HG02970 (cell line): ENCODE data around the gene TBL3.
"Not testable (repeated sequence)": the region's sequence is repeated elsewhere in the genome, so short reads cannot be mapped to it uniquely, and the experiment has no call there.

ENCODE experiments used
- ATAC-seq: cut with Tn5 transposase; IDR thresholded peaks from one replicate; pipeline ENCODE4 v1.9.1; 2021; ENCODE audit warnings: mild to moderate bottlenecking, moderate library complexity, moderate number of reproducible peaks; ENCODE audit not compliant: unreplicated experiment, low FRiP score

The TBL3 gene

GRCh38 chr16:2011726-2012125 is 39.9 kb downstream of the TBL3 start:
- not testable (repeated sequence) for ATAC-seq

DNA sequence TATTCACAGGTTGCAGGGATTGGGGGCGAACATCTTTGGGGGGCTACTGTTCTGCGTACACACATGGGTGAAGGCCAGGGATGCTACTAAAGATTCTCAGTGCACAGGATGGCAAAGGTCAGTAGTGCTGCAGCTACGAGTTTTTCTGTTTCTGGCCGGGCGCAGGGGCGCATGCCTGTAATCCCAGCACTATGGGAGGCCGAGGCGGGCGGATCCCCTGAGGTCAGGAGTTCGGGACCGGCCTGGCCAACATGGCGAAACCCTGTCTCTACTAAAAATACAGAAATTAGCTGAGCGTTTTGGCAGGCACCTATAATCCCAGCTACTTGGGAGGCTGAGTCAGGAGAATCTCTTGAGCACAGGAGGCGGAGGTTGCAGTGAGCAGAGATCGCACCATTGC is 41.7 kb downstream of the TBL3 start:
- ATAC-seq = no peak

DNA sequence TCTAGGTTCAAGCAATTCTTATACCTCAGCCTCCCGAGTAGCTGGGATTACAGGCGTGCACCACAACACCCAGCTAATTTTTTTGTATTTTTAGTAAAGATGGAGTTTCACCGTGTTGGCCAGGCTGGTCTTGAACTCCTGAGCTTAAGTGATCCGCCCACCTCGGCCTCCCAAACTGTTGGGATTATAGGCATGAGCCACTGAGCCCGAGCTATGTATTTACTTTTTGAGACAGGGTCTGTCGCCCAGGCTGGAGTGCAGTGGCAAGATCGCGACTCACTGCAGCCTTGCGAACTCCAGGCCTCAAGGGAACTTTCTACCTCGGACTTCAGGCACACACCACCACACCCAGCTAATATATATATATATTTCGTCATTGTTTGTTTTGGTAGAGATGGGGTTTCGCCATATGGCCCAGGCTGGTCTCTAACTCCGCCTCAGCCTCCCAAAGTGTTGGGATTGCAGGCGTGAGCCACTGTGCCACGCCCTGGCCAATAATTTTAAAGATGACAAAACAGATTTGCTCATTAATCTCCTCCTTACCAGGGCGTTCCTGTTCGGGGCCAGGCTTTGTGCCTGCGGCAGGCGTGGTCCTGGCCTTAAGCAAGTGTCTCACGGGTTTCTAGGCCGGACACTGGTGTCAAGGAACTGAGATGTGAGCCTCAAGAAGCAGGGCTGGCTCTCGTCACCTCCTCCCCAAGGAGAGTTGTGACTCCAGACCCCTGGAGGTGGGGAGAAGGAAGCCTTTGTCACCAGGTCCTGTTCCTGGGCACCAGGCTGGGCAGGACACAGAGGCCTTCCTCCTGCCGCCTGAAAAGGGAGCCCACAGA is 43.5 kb downstream of the TBL3 start:
- ATAC-seq = no peak

DNA sequence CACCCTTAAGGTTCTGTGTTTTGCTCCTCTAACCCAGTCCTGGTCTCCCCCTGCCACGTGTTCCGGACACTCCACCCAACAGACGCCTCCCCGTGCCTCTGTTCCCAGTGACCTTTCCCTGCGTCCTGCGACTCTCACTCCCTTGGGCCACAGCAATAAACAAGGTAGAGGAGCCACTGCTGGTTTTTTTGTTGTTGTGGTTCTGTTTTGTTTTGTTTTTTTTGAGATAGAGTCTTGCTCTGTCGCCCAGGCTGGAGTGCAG is 44.0 kb downstream of the TBL3 start:
- no peak for ATAC-seq

DNA sequence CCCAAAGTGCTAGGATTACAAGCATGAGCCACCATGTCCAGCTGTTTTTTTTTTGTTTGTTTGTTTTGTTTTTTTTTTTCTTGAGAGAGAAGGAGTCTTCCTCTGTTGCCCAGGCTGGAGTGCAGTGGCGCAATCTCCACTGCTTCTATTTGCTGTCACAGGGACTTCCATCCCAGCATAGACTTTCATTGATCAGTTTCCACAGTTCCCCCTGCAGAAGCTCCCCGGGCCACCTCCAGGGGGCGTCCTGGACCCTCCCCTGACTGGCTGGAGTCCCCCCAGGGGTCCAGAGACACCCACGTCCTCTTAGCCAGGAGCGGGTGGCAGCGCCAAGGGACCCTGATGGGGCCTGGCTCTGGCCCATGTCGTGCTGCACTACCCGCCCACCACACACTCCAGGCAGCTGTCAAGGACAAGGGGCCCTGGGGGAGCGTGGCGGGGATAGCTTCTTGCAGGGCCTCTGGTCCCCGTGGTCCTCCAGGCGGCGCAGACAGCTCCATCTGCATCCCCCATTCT is 44.6 kb downstream of the TBL3 start:
- no peak for ATAC-seq

DNA sequence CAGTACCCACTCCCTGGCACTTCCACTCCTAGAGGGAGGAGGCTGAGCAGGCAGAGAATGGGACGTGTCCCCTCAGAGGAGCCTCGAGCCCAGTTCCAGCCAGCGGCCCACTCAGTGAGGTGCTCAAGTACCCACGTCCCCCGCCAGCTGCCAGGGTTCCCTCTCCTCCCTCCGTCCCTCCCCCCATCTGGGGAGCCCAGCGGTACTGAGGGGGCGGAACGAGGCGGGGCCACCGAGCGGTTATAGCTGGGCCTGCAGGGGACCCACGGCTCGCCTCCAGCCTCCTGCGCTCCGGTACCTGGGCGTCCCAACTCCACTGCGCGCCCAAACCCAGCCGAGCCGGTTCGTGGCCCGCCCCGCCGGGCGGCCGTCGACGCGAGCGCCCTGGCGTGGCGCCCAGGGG is 47.7 kb downstream of the TBL3 start, which contains the start of gene NPW:
Gene NPW, plus strand, starts transcription at position 268 of the 403 bp plus-strand sequence.
- ATAC-seq = no peak

DNA sequence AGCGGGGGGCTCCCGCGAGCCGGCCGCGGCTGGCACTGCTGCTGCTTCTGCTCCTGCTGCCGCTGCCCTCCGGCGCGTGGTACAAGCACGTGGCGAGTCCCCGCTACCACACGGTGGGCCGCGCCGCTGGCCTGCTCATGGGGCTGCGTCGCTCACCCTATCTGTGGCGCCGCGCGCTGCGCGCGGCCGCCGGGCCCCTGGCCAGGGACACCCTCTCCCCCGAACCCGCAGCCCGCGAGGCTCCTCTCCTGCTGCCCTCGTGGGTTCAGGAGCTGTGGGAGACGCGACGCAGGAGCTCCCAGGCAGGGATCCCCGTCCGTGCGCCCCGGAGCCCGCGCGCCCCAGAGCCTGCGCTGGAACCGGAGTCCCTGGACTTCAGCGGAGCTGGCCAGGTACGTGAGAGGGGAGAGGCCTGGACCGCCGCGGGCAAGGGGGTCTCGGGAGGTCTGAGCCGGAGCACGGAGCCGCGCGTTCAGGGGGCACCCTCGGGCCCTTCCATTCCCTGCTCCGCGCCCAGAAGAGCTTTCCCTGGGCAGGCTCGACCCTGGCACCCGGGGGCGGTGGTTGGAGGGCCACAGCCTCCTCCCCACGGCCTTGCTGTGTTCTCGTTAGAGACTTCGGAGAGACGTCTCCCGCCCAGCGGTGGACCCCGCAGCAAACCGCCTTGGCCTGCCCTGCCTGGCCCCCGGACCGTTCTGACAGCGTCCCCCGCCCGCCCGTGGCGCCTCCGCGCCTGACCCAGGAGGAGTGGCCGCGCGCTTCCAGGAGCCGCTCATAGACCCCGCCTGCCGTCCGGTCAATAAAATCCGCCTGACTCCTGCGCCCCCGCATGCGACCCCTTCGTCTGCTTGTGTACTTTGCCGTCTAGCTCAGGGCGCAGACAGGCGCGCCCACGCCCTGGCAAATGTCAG is 48.3 kb downstream of the TBL3 start:
- ATAC-seq = no peak

DNA sequence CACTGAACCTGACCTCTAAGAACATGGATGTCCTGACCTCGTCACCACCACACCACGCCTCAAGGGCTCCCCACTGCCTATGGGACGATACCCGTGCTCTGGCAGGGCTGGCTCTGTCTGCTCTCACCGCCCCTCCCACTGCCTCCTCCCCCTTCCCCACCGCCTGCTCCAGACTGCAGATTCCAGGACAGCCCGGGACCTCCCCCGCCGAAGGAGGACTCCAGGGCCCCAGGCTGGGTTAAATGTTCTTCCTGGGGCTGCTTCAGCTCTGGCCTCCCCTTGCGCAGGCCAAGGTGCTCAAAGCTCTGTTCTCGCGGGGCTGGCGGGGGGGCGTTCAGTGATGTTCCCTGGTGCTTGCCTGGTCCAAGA is 50.9 kb downstream of the TBL3 start:
- no peak for ATAC-seq

GRCh38 chr16:2023092-2024031 is 51.5 kb downstream of the TBL3 start:
- ATAC-seq = peak; percentile 86

DNA sequence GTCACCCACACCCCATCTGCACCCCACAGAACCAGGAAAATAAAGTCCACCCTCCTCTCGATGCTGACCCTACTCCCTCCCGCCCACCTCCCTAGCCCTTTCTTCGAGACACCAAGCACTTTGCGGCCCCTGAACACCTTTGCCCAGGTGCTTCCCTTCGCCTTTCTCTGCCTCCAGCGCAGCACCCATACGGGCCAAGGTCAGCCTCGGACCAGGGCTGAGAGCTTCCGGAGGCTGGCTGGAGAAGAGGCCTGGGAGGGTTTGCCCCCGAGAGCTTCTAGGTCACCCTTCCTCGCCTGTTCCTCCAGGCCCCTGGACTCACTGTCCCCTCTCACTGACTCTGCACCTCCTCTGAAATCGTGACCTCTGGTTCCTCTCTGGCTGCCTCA is 52.2 kb downstream of the TBL3 start:
- ATAC-seq = no peak

- ATAC-seq = no peak
Measured at GRCh38 chr16:2025251-2025650, 53.4 kb downstream of the TBL3 start.

- ATAC-seq = no peak
Measured at GRCh38 chr16:2025878-2026460, 54.1 kb downstream of the TBL3 start.

- no peak for ATAC-seq
Measured at GRCh38 chr16:2026461-2027023, 54.7 kb downstream of the TBL3 start, which contains the start of gene NHERF2. NHERF2 (plus strand) TSS chr16:2026902; CDS start chr16:2027006, 104 bp downstream.

DNA sequence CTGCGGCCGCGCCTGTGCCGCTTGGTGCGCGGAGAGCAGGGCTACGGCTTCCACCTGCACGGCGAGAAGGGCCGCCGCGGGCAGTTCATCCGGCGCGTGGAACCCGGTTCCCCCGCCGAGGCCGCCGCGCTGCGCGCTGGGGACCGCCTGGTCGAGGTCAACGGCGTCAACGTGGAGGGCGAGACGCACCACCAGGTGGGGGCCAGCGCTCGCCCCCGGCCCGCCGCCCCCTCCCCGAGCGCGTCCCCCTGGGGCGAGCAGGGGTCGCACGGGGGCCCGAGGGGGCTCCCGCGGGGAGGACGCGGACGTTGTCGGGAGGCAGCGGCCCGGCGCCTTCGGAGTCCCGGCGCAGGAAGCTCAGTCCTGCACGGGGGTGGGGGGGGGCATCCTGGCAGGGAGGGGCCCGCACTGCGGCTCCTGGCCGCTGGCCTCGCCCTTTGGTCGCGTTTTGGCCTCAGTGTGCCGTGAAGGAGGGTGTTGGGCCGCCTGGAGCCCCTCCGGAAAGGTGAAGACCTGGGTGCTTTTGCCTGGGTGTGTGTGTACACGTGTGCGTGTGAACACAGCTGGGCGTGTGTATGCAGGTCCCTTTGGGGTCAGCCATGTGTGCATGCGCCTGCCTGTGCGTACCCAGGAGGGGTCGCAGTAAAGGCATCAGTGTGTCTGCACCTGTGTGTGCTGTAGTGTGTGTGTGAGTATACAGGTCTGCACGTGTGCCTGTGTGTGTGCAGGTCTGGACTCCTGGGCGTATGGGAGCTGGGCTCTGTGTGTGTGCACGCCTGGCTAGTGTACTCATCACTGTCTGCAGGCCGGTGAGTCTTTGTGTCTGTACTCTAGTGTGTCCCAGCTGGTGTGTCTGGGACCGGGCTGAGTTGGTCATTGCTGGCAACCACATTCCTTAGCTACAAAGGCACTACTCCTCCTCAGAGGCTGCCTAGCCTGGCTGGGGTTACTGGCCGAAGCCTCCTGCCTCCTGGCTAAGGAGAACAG is 55.5 kb downstream of the TBL3 start:
- ATAC-seq = no peak

- no peak for ATAC-seq
Measured at GRCh38 chr16:2028146-2028545, 56.3 kb downstream of the TBL3 start.

DNA sequence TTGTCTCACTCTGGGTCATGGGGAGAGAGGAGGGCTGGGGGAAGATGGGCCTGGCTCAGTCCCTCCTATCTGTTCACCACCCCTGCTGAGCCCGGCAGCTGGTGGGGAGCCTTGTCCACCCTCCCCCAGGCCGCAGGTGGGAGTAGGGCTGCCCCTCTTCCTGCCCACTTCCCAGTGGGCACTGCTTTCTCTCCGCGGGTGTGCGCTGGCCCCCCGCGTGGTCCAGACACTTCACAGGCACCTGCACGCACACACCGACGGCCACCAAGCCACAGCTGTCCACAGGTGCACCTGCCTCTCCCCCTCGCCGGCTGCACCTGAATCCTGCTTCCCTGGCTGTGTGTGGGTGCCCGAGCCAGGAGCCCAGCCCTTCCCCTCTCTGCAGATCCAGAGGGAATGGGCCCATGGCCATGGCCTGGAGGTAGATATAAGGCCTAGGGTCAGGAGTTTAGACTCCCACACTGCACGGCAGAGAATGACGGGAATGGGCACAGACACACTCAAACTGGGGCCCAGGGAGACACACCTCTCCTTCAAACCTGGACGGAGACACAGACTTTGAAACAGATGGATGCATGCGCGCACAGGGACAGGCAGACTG is 56.9 kb downstream of the TBL3 start:
- ATAC-seq = no peak

DNA sequence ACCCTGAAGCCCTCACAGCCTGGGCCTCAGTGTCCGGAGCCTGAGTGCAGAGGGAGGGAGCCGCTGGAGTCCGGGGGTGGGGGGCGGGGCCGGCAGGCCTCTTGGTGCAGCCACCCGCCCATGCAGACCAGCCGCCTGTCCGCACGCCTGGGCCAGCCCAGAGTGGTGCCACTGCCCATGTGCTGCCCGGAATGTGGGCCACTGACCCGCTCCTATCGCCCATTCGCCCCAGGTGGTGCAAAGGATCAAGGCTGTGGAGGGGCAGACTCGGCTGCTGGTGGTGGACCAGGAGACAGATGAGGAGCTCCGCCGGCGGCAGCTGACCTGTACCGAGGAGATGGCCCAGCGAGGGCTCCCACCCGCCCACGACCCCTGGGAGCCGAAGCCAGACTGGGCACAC is 57.5 kb downstream of the TBL3 start:
- ATAC-seq = no peak

- no peak for ATAC-seq
Measured at GRCh38 chr16:2030036-2030435, 58.2 kb downstream of the TBL3 start.
